Vagina (tissue), 2 donors: ENCODE data around the gene FOXO6. TPM values are rescaled to one million over a fixed set of nuclear protein-coding genes. Genes with fewer than 3 reads are reported as not detected.

ENCODE experiments used
- DNase-seq, 2 donors: peaks; one replicate each; pipeline ENCODE4 v3.0.0-alpha.2; 2017; ENCODE audit errors: extremely low spot score in 2 of 2
- H3K27ac ChIP-seq: fragments of 200-600 bp; sonication (generic); one replicate; pipeline ENCODE4 v1.5.1; 2019
- H3K27me3 ChIP-seq: fragments of 200-600 bp; sonication (generic); one replicate; pipeline ENCODE4 v1.5.1; 2019
- H3K36me3 ChIP-seq, 2 donors: fragments of 200-600 bp; sonication (generic); one replicate each; pipeline ENCODE4 v1.5.1; 2017 to 2019
- H3K4me1 ChIP-seq: fragments of 200-600 bp; sonication (generic); one replicate; pipeline ENCODE4 v1.5.1; 2019
- H3K4me3 ChIP-seq, 2 donors: fragments of 200-600 bp; sonication (generic); 1 replicate in 1 of 2; 2 replicates in 1 of 2; pipeline ENCODE4 v1.5.1; 2016 to 2019
- H3K9me3 ChIP-seq: fragments of 200-600 bp; sonication (generic); one replicate; pipeline ENCODE4 v1.5.1; 2019
- POLR2A ChIP-seq, 2 donors: fragments of 450-650 bp; IDR thresholded peaks; one replicate each; pipeline ENCODE4 v1.6.1; 2017; ENCODE audit warnings: antibody characterized with exemption in 2 of 2, mild to moderate bottlenecking in 2 of 2, moderate library complexity in 2 of 2
- POLR2AphosphoS5 ChIP-seq, 2 donors: sonication (generic); formaldehyde crosslinking; IDR thresholded peaks; one replicate each; pipeline ENCODE4 v1.9.0; 2017; ENCODE audit warnings: antibody characterized with exemption in 2 of 2, mild to moderate bottlenecking in 2 of 2, low read depth in 1 of 2; ENCODE audit not compliant: insufficient read depth in 1 of 2
- intact Hi-C: fragments of 100-400 bp; cut with DNase I; formaldehyde crosslinking; loops from one replicate; pipeline ENCODE4 v1.15.1; 2023
- total RNA-seq: library from RNA; depleted of rRNA; stranded (reverse); fragments of >200 nt; gene quantifications from one replicate; pipeline ENCODE4 v1.2.3, GENCODE V29; 2016
- TF ChIP-seq, protein P1 (sequence below), 3 experiments: fragments of 450-650 bp in 2 of 3; fragments of 200-600 bp in 1 of 3; sonication (generic) in 1 of 3; IDR thresholded peaks; one replicate each; pipeline ENCODE4 v1.5.1; 2017 to 2019; ENCODE audit warnings: antibody characterized with exemption in 3 of 3, mild to moderate bottlenecking in 2 of 3, moderate library complexity in 2 of 3

Gene FOXO6
- total RNA-seq, 1 donor from 2014 or later = 1.7 TPM

DNA sequence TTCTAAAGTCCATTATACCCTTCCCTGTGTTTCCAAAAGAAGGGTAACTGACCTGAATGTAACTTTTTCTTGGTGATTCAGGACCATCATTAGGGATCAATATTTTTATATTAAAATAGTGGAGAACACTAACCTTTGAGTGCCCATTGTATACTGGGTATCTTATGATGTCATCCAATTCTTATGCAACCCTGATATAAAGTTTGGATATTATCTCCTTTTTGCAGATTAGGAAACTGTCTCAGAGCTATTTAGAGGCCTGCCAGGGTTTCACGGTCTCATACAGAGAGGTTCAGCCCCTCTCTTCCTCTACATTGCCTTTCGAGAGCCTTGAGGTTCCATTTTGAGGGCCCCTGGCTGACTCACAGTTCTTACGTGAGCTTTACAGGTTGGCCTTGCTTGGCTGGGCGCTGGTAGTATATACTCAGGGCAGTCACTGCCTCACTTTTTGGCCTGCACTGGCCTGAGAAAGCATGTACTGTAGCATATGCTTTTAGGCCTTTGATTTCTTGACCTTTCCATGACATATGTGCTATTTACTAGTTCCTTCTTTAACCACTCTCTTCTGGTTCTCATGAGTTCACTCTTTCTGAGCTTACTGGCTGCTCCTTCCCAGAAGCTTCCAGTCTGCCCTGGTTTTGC lies 15.7 kb upstream of the FOXO6 start:
- TF ChIP-seq, protein P1, sequence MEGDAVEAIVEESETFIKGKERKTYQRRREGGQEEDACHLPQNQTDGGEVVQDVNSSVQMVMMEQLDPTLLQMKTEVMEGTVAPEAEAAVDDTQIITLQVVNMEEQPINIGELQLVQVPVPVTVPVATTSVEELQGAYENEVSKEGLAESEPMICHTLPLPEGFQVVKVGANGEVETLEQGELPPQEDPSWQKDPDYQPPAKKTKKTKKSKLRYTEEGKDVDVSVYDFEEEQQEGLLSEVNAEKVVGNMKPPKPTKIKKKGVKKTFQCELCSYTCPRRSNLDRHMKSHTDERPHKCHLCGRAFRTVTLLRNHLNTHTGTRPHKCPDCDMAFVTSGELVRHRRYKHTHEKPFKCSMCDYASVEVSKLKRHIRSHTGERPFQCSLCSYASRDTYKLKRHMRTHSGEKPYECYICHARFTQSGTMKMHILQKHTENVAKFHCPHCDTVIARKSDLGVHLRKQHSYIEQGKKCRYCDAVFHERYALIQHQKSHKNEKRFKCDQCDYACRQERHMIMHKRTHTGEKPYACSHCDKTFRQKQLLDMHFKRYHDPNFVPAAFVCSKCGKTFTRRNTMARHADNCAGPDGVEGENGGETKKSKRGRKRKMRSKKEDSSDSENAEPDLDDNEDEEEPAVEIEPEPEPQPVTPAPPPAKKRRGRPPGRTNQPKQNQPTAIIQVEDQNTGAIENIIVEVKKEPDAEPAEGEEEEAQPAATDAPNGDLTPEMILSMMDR (IDR thresholded peaks at IDR 0.05) = no peak
- no peak for TF ChIP-seq POLR2AphosphoS5 (IDR thresholded peaks at IDR 0.05; ENCODE audit: insufficient read depth in 1 of 2, low read depth in 1 of 2)
- TF ChIP-seq POLR2A (IDR thresholded peaks at IDR 0.05) = no peak
- intact Hi-C loops = no loop called here
- Histone ChIP-seq H3K9me3 (no peaks in the 10 kb centered on the region), H3K36me3 (no peaks in the 10 kb centered on the region), H3K4me3 (no peak overlapping the region), H3K4me1 (no peaks in the 10 kb centered on the region), H3K27ac (no peak overlapping the region), H3K27me3 (no peaks in the 10 kb centered on the region)
- DNase-seq = peak; percentile 28 to 54

DNA sequence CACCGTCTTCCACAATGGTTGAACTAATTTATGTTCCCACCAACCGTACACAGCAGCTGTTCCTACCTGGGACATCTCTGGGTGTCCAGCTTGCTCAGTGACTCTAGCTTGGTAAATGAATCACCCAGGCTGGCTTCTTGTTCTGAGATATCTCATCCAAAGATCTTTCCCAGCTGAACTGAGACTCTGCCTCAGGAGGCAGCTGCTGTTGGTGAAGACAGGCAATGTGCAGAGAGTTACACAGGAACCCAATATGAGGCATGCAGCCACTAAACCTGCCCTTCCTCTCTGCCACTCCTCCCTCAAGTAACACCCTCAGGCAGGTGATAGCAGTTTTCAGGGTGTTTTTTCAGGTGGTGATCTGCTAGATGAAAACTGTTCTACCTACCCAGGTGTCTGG lies 14.0 kb upstream of the FOXO6 start:
- H3K27ac ChIP-seq = no peak overlapping the region
- H3K27me3 ChIP-seq = no peaks in the 10 kb centered on the region
- no peak overlapping the region for H3K4me3 ChIP-seq
- no peaks in the 10 kb centered on the region for H3K9me3 ChIP-seq
- DNase-seq = peak; percentile 54 to 67
- no peak for TF ChIP-seq POLR2A (IDR thresholded peaks at IDR 0.05)
- TF ChIP-seq, protein P1 (IDR thresholded peaks at IDR 0.05) = no peak
- no peak for TF ChIP-seq POLR2AphosphoS5 (IDR thresholded peaks at IDR 0.05; ENCODE audit: insufficient read depth in 1 of 2, low read depth in 1 of 2)
- intact Hi-C loops = no loop called here
- no peaks in the 10 kb centered on the region for H3K36me3 ChIP-seq
- H3K4me1 ChIP-seq = no peaks in the 10 kb centered on the region

DNA sequence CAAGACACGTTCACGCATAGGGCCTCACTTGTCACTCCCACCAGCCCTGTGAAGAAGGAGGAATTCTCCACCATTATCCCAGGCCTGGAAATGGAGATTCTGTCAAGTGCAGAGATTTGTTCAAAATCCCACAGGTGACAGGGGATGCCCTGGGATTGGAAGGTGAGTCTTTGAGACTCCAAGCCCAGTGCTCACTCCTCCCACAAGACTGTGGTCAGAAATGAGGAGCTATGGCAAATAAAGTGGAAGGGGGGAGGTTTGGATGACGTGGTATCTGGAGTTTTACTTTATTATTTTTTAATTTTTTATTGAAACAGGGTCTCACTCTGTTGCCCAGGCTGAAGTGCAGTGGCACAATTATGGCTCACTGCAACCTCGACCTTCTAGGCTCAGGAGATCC lies 12.8 kb upstream of the FOXO6 start:
- Histone ChIP-seq H3K36me3 (no peaks in the 10 kb centered on the region), H3K4me1 (no peaks in the 10 kb centered on the region), H3K27ac (no peak overlapping the region), H3K27me3 (no peaks in the 10 kb centered on the region), H3K9me3 (no peaks in the 10 kb centered on the region), H3K4me3 (no peak overlapping the region)
- TF ChIP-seq, protein P1 (IDR thresholded peaks at IDR 0.05) = no peak
- TF ChIP-seq POLR2A (IDR thresholded peaks at IDR 0.05) (no peak), POLR2AphosphoS5 (IDR thresholded peaks at IDR 0.05; ENCODE audit: insufficient read depth in 1 of 2, low read depth in 1 of 2) (no peak)
- DNase-seq = peak; percentile 5 to 58
- intact Hi-C loops = no loop called here

DNA sequence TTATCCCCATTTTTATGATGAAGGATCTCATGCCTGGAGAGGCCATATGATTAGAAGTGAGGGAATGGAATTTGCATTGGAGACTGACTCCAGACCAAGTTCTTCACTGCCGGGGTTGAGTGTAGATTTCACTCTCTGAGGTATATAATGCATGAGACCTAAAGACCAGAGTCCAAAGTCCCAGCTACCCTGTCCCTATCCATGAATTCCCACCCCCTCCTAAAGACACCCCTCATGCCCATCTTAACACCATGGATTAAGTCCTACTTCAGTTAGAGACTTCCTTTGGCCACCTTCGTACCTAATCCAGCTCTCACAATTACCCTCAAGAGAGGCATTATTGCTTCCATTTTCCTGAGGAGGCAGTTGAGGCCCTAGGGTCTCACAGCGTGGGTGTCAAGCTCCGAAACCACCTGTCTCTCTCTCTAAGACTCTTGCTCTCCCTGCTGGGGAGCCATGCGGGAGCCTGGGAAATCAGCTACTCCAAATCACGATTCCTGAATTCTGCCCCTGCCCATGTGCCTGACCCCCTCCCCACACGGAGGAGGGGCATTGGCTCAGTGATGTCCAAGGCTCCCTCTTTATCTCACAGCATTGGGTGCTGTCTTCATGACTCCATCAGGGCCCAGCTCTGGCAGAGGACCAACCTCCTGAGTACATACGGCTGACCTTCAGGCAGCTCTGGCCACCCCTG lies 11.7 kb upstream of the FOXO6 start:
- Histone ChIP-seq H3K27me3 (no peaks in the 10 kb centered on the region), H3K36me3 (no peaks in the 10 kb centered on the region), H3K4me1 (no peaks in the 10 kb centered on the region), H3K4me3 (no peak overlapping the region), H3K27ac (no peak overlapping the region), H3K9me3 (no peaks in the 10 kb centered on the region)
- intact Hi-C loops = no loop called here
- peak in 1 of 2 donors; percentile 91 for DNase-seq
- no peak for TF ChIP-seq POLR2A (IDR thresholded peaks at IDR 0.05)
- TF ChIP-seq POLR2AphosphoS5 (IDR thresholded peaks at IDR 0.05; ENCODE audit: insufficient read depth in 1 of 2, low read depth in 1 of 2) = no peak
- TF ChIP-seq, protein P1 (IDR thresholded peaks at IDR 0.05) = no peak

DNA sequence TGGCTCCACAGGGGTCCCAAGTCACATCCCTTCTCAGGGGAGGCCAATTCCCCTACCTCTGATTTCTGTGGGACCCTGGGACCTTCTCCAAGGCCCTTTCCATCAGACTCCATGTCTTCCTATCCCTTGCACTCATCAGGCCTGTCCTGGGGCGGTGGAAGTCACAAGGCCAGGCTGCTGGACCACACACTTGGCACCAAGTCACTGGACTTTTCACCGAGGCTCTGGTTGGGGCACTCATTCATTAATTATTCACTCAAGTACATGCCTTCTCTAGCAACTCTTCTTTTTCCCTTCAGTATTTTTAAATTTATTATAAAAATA lies 11.2 kb upstream of the FOXO6 start:
- peak in 1 of 2 donors; percentile 71 for DNase-seq
- Histone ChIP-seq H3K36me3 (no peaks in the 10 kb centered on the region), H3K27me3 (no peaks in the 10 kb centered on the region), H3K4me3 (no peak overlapping the region), H3K9me3 (no peaks in the 10 kb centered on the region), H3K4me1 (no peaks in the 10 kb centered on the region), H3K27ac (no peak overlapping the region)
- intact Hi-C loops = no loop called here
- TF ChIP-seq POLR2AphosphoS5 (IDR thresholded peaks at IDR 0.05; ENCODE audit: insufficient read depth in 1 of 2, low read depth in 1 of 2) (no peak), POLR2A (IDR thresholded peaks at IDR 0.05) (no peak)
- TF ChIP-seq, protein P1 (IDR thresholded peaks at IDR 0.05) = no peak
